ENCODE results near the gene ADAM22.
"Not testable (repeated sequence)": the region's sequence is repeated elsewhere in the genome, so short reads cannot be mapped to it uniquely, and the experiment has no call there.

The ADAM22 gene

DNA sequence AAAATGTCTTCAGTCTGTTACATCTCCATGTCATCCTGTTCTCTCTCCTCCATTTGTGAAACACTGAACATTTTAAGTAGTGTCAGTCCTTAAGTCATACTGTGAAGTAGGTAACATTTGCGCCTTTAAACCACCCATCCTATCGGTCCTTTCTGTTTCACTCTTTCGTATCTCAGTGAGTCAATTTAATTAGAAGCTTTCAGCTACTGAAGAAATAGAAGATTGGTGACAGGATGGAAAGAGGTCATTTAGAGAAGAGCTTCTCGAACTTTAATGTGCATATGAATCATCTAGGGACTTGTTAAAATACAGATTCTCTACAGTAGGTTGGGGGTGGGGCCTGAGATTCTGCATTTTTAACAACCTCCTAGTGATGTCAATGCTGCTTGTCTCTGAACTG lies 172.4 kb downstream of the ADAM22 start:
- no peak for DNase-seq (ENCODE audit: low spot score)

- no peak for DNase-seq (ENCODE audit: low spot score)
These were observed 175.6 kb downstream of the ADAM22 start for GRCh38 chr7:88109612-88110011.

DNA sequence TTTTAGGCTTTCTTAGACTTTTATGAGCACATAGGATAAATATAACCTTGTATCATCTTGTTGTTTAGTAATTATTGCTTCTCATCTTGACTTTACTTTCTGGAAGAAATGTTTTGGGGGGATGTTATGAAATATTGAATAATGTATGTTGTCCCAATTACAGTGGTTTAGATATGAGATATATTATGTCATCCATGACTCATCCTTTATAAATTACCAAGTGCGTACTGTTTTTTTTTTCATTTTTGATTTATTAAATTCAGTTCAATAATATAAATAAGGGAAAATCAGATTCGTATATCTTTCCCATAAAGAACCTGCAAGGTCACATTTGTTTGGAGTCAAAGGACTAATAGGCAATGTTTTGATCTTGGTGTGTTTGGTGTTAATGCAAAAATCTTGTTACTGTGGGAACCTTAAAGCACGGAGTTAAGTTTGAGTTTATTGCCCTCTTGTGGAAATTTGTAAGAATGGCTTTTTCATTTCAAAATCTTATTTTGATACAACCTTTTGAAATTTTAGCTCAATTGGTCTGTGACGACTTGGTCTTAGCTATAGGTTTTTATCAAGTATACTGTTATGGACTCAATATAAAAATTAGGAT lies 177.2 kb downstream of the ADAM22 start:
- DNase-seq (ENCODE audit: low spot score), result peak; percentile 83

- no peak for DNase-seq (ENCODE audit: low spot score)
These were observed 178.0 kb downstream of the ADAM22 start for GRCh38 chr7:88111954-88112471.

GRCh38 chr7:88115258-88115796 lies 181.3 kb downstream of the ADAM22 start:
- DNase-seq (ENCODE audit: low spot score), result no peak

- DNase-seq (ENCODE audit: low spot score), result no peak
These were observed 181.8 kb downstream of the ADAM22 start for GRCh38 chr7:88115816-88116215.

DNA sequence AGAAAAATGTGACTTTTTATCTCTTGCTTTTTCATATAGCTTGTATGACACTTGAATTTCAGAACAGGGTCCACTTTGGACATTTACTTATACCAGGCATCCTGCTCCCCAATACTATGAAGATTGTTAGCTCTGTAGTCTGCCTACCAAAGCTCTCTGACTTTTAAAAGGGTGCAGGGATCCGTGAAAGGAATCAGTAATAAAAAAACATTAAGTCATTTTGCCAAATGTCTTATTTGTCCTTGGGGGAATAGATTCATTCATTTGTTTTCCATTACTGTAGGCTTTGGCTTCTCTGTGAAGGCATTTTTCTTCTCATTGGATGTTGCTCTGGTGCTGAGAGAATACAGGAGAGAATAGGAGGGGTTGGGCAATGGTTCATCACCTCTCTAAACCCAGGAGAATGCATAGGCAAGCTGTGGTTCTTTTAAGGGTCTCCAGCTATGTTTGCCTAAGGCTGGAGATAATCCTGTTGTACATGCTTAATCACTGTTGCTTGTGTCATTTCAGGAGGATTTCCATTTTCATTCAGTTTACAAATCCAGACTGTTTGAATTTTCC lies 182.3 kb downstream of the ADAM22 start:
- no peak for DNase-seq (ENCODE audit: low spot score)

DNA sequence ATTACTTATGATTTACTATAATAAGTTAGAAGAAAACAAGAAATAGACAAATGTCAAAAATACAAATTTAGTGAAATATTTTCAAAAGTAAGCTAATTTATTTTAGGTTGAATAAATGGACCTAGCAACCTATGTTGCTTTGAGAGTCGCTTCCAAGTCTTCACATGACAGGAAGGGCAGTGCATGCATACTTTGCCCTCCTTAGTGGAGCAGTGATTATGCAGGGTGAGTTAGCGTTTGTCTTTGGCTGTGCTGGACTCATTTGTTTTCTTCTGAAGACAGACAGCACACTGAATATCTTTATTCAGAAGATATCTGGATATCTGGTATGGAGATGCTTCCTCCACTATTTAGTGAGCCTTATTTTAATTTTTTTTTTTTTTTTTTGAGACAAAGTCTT lies 183.3 kb downstream of the ADAM22 start:
- DNase-seq (ENCODE audit: low spot score), result no peak

GRCh38 chr7:88121335-88121734 lies 187.3 kb downstream of the ADAM22 start:
- DNase-seq (ENCODE audit: low spot score), result no peak

GRCh38 chr7:88127637-88128290 lies 193.7 kb downstream of the ADAM22 start:
- DNase-seq (ENCODE audit: low spot score), result no peak

- DNase-seq (ENCODE audit: low spot score), result no peak
These were observed 198.7 kb downstream of the ADAM22 start for GRCh38 chr7:88132725-88133124.

GRCh38 chr7:88140947-88141346 lies 206.9 kb downstream of the ADAM22 start:
- DNase-seq (ENCODE audit: low spot score), result no peak

DNA sequence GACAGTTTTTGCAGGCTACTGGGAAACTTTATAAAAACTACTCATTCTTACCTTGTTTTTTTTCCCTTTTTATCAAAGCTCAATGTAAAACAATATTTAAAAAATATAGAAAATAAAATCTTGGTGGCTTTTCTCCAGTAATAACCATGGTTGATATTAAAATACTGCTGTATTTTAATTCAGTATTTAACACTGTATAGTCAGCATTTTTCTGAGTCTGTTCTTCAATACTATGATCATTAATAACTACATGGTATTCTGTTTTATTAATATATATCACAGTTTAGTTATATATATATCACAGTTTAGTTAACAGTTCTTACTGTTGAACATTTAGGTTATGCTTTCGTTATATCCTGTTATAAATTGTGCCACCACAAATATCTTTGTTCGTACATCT lies 207.4 kb downstream of the ADAM22 start:
- DNase-seq (ENCODE audit: low spot score), result no peak

- DNase-seq (ENCODE audit: low spot score), result no peak
These were observed 207.9 kb downstream of the ADAM22 start for GRCh38 chr7:88141953-88142352.

DNA sequence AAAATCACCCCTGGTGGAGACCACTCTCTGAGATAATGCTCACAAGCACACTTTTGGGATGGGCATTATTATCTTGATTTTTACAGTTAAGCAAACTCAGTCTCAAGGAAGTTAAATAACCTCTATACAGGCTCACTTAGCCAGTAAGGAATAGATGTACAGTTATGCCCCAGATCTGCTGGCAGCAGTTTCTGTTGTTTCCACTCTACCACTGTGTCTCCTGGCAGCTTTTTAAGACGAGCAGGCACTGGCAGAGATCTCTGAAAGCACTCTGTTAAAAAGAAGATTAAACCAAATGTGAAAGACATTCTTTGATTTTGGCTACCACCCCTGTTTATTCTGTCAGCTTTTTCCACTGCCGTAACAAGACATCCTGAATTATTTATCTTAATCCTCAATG lies 212.6 kb downstream of the ADAM22 start:
- peak; percentile 88 for DNase-seq (ENCODE audit: low spot score)

DNA sequence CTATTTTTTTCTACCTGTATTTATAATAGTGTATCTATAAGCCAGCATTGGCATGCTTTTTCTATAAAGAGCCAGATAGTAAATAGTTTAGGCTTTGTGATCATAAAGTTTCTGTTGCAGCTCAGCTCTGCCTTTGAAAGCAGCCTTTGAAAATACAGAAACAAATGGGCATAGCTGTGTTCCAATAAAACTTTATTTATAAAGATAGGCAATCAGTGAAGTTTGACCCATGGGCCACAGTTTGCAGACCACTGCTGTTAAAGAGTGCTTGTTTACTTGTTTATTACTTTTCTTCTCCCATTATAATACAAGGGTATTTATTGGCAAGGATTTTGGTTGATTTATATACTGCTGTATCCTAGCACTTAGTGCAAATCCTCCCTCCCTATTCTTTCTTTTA lies 213.3 kb downstream of the ADAM22 start:
- DNase-seq (ENCODE audit: low spot score), result no peak

GRCh38 chr7:88147949-88148348 lies 213.9 kb downstream of the ADAM22 start:
- DNase-seq (ENCODE audit: low spot score), result no peak

DNA sequence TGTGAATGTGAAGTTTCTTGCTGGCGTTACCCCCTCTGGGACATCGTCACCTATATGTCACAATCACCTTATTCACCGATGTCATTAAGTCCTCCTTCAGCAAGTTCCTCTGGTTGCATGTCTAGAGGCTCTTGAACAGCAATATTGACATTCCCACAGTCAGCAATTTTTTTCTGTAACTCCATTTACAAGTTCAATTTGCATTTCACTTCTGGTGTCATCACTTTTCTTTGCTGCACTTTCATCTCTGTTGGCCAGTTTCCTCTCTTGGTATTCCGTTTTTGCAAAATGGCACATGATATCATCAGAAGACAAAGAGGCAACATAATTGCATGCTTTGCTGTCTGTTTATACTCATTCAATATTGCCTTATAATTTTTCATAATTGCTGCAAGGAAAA lies 216.0 kb downstream of the ADAM22 start:
- no peak for DNase-seq (ENCODE audit: low spot score)

DNA sequence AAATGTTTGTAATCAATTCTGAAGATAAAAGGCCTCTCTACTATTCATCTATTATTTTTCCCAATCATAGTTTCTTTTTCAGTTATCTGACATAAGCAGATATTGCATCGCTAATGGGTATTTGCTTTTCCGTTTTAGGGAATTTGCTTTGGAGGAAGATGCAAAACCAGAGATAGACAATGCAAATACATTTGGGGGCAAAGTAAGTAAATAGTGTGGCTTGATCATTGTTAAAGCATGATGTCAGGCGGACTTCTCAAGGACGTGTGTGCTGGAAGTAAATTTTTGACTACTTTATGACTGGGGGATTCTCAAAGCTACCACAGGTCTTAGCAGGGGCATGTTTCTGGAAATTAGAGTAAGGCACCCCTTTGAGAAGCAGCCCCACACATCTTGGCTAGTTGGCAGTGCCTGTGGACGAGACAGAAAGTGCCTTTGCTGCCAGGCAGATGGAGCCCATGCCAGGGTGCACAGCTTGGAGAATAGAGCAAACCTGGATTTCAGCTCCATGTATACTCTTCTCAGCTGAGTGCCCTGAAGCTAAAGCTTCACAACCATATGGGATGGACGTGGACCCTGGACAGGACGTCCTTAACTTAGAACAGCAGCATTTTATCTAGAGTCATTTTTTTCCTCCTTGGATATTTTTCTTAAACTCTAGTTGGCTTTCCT lies 217.2 kb downstream of the ADAM22 start:
- peak; percentile 95 for DNase-seq (ENCODE audit: low spot score)

DNA sequence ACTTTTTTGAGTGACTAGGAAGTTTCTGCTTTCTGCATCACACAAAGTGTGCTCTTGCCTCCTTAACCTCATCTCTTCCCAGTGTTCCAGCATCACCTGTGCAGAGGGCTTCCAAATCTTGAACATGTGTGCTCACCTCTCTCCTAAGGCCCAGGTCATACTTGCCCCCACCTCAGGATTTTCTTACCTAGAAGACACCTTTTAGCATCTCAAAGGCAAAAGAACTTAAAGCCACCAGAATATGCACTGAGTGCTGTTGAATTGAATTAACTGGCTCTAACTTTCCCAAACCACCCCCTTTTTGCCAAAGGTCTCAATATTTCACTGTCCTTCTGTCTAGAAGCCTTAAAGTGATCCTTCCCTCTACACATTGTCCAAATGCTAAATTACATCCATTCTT lies 219.3 kb downstream of the ADAM22 start:
- no peak for DNase-seq (ENCODE audit: low spot score)

DNA sequence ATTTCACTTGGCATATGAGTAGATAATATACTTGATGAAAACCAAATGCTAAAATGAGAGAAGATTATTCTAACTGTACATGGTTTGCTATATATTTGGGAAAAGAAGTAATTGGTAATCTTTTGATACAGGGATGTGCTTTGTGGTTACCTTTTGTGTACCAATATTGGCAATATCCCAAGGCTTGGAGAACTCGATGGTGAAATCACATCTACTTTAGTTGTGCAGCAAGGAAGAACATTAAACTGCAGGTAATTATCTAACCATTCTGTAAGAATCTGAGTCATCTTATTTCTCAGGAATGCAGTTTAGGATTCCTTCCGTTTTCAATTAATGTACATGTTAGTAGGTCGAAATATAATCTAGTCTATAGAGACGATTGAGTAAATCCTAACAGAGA lies 221.7 kb downstream of the ADAM22 start:
- DNase-seq (ENCODE audit: low spot score), result no peak

GRCh38 chr7:88156356-88156755 lies 222.3 kb downstream of the ADAM22 start:
- no peak for DNase-seq (ENCODE audit: low spot score)

GRCh38 chr7:88159741-88160140 lies 225.7 kb downstream of the ADAM22 start:
- not testable (repeated sequence) for DNase-seq (ENCODE audit: low spot score)
